ENCODE measurements around the gene TH.

TH gene

GRCh38 chr11:2214527-2215229, 43.1 kb upstream of the TH start:
- Histone ChIP-seq H3K9me3 (ENCODE audit: control insufficient read depth in 1 of 2, low read length in 2 of 2) (no peaks in the 10 kb centered on the region), H3K27ac (ENCODE audit: low read depth, low read length) (no peak overlapping the region), H3K4me3 (ENCODE audit: low read depth in 1 of 2, low read length in 2 of 2) (no peak overlapping the region), H3K27me3 (ENCODE audit: control insufficient read depth in 1 of 2, insufficient read depth in 2 of 2, low read length in 2 of 2) (peaks cover 0 to 3% of the 10 kb centered on the region in 2 donors), H3K9ac (ENCODE audit: low read depth in 1 of 2, low read length in 2 of 2) (no peak overlapping the region), H3K4me1 (ENCODE audit: control insufficient read depth in 1 of 2, insufficient read depth in 2 of 2, low read length in 2 of 2) (peaks cover 34 to 54% of the 10 kb centered on the region in 2 donors), H3K36me3 (ENCODE audit: control insufficient read depth in 1 of 2, insufficient read depth in 2 of 2, low read length in 2 of 2) (no peaks in the 10 kb centered on the region)

GRCh38 chr11:2213890-2214526, 42.4 kb upstream of the TH start:
- H3K27me3 ChIP-seq (ENCODE audit: control insufficient read depth in 1 of 2, insufficient read depth in 2 of 2, low read length in 2 of 2), result peaks cover 0 to 3% of the 10 kb centered on the region in 2 donors
- H3K9me3 ChIP-seq (ENCODE audit: control insufficient read depth in 1 of 2, low read length in 2 of 2), result no peaks in the 10 kb centered on the region
- H3K36me3 ChIP-seq (ENCODE audit: control insufficient read depth in 1 of 2, insufficient read depth in 2 of 2, low read length in 2 of 2), result no peaks in the 10 kb centered on the region
- H3K27ac ChIP-seq (ENCODE audit: low read depth, low read length), result no peak overlapping the region
- H3K4me1 ChIP-seq (ENCODE audit: control insufficient read depth in 1 of 2, insufficient read depth in 2 of 2, low read length in 2 of 2), result peaks cover 40 to 53% of the 10 kb centered on the region in 2 donors
- H3K9ac ChIP-seq (ENCODE audit: low read depth in 1 of 2, low read length in 2 of 2), result no peak overlapping the region
- H3K4me3 ChIP-seq (ENCODE audit: low read depth in 1 of 2, low read length in 2 of 2), result no peak overlapping the region

- no peak overlapping the region for H3K9ac ChIP-seq (ENCODE audit: low read depth in 1 of 2, low read length in 2 of 2)
- H3K9me3 ChIP-seq (ENCODE audit: control insufficient read depth in 1 of 2, low read length in 2 of 2), result no peaks in the 10 kb centered on the region
- no peaks in the 10 kb centered on the region for H3K36me3 ChIP-seq (ENCODE audit: control insufficient read depth in 1 of 2, insufficient read depth in 2 of 2, low read length in 2 of 2)
- peaks cover 0 to 3% of the 10 kb centered on the region in 2 donors for H3K27me3 ChIP-seq (ENCODE audit: control insufficient read depth in 1 of 2, insufficient read depth in 2 of 2, low read length in 2 of 2)
- no peak overlapping the region for H3K4me3 ChIP-seq (ENCODE audit: low read depth in 1 of 2, low read length in 2 of 2)
- no peak overlapping the region for H3K27ac ChIP-seq (ENCODE audit: low read depth, low read length)
- H3K4me1 ChIP-seq (ENCODE audit: control insufficient read depth in 1 of 2, insufficient read depth in 2 of 2, low read length in 2 of 2), result peaks cover 40 to 58% of the 10 kb centered on the region in 2 donors
Observed at GRCh38 chr11:2213384-2213842, 41.8 kb upstream of the TH start.

- Histone ChIP-seq H3K9ac (ENCODE audit: low read depth in 1 of 2, low read length in 2 of 2) (no peak overlapping the region), H3K27me3 (ENCODE audit: control insufficient read depth in 1 of 2, insufficient read depth in 2 of 2, low read length in 2 of 2) (peaks cover 0 to 3% of the 10 kb centered on the region in 2 donors), H3K4me1 (ENCODE audit: control insufficient read depth in 1 of 2, insufficient read depth in 2 of 2, low read length in 2 of 2) (peaks cover 35 to 53% of the 10 kb centered on the region in 2 donors), H3K36me3 (ENCODE audit: control insufficient read depth in 1 of 2, insufficient read depth in 2 of 2, low read length in 2 of 2) (no peaks in the 10 kb centered on the region), H3K4me3 (ENCODE audit: low read depth in 1 of 2, low read length in 2 of 2) (no peak overlapping the region), H3K9me3 (ENCODE audit: control insufficient read depth in 1 of 2, low read length in 2 of 2) (no peaks in the 10 kb centered on the region), H3K27ac (ENCODE audit: low read depth, low read length) (no peak overlapping the region)
Observed at GRCh38 chr11:2212411-2213251, 41.0 kb upstream of the TH start.

- H3K27ac ChIP-seq (ENCODE audit: low read depth, low read length), result peak overlapping the region; percentile 20
- H3K9ac ChIP-seq (ENCODE audit: low read depth in 1 of 2, low read length in 2 of 2), result no peak overlapping the region
- no peak overlapping the region for H3K4me3 ChIP-seq (ENCODE audit: low read depth in 1 of 2, low read length in 2 of 2)
- no peaks in the 10 kb centered on the region for H3K36me3 ChIP-seq (ENCODE audit: control insufficient read depth in 1 of 2, insufficient read depth in 2 of 2, low read length in 2 of 2)
- no peaks in the 10 kb centered on the region for H3K9me3 ChIP-seq (ENCODE audit: control insufficient read depth in 1 of 2, low read length in 2 of 2)
- peaks cover 25 to 40% of the 10 kb centered on the region in 2 donors for H3K4me1 ChIP-seq (ENCODE audit: control insufficient read depth in 1 of 2, insufficient read depth in 2 of 2, low read length in 2 of 2)
- peaks cover 0 to 3% of the 10 kb centered on the region in 2 donors for H3K27me3 ChIP-seq (ENCODE audit: control insufficient read depth in 1 of 2, insufficient read depth in 2 of 2, low read length in 2 of 2)
Observed at GRCh38 chr11:2211113-2211971, 39.7 kb upstream of the TH start.

GRCh38 chr11:2210366-2211112, 38.9 kb upstream of the TH start:
- H3K9ac ChIP-seq (ENCODE audit: low read depth in 1 of 2, low read length in 2 of 2), result no peak overlapping the region
- H3K4me3 ChIP-seq (ENCODE audit: low read depth in 1 of 2, low read length in 2 of 2), result no peak overlapping the region
- no peaks in the 10 kb centered on the region for H3K9me3 ChIP-seq (ENCODE audit: control insufficient read depth in 1 of 2, low read length in 2 of 2)
- peaks cover 25 to 37% of the 10 kb centered on the region in 2 donors for H3K4me1 ChIP-seq (ENCODE audit: control insufficient read depth in 1 of 2, insufficient read depth in 2 of 2, low read length in 2 of 2)
- H3K27me3 ChIP-seq (ENCODE audit: control insufficient read depth in 1 of 2, insufficient read depth in 2 of 2, low read length in 2 of 2), result peaks cover 0 to 3% of the 10 kb centered on the region in 2 donors
- H3K36me3 ChIP-seq (ENCODE audit: control insufficient read depth in 1 of 2, insufficient read depth in 2 of 2, low read length in 2 of 2), result no peaks in the 10 kb centered on the region
- peak overlapping the region; percentile 20 for H3K27ac ChIP-seq (ENCODE audit: low read depth, low read length)

- Histone ChIP-seq H3K36me3 (ENCODE audit: control insufficient read depth in 1 of 2, insufficient read depth in 2 of 2, low read length in 2 of 2) (no peaks in the 10 kb centered on the region), H3K9me3 (ENCODE audit: control insufficient read depth in 1 of 2, low read length in 2 of 2) (no peaks in the 10 kb centered on the region), H3K27ac (ENCODE audit: low read depth, low read length) (no peak overlapping the region), H3K9ac (ENCODE audit: low read depth in 1 of 2, low read length in 2 of 2) (no peak overlapping the region), H3K4me3 (ENCODE audit: low read depth in 1 of 2, low read length in 2 of 2) (no peak overlapping the region), H3K27me3 (ENCODE audit: control insufficient read depth in 1 of 2, insufficient read depth in 2 of 2, low read length in 2 of 2) (peaks cover 0 to 3% of the 10 kb centered on the region in 2 donors), H3K4me1 (ENCODE audit: control insufficient read depth in 1 of 2, insufficient read depth in 2 of 2, low read length in 2 of 2) (peaks cover 25 to 37% of the 10 kb centered on the region in 2 donors)
Observed at GRCh38 chr11:2209900-2210321, 38.3 kb upstream of the TH start.

- H3K4me1 ChIP-seq (ENCODE audit: control insufficient read depth in 1 of 2, insufficient read depth in 2 of 2, low read length in 2 of 2), result peaks cover 25 to 37% of the 10 kb centered on the region in 2 donors
- H3K9ac ChIP-seq (ENCODE audit: low read depth in 1 of 2, low read length in 2 of 2), result no peak overlapping the region
- no peak overlapping the region for H3K4me3 ChIP-seq (ENCODE audit: low read depth in 1 of 2, low read length in 2 of 2)
- H3K27ac ChIP-seq (ENCODE audit: low read depth, low read length), result no peak overlapping the region
- no peaks in the 10 kb centered on the region for H3K36me3 ChIP-seq (ENCODE audit: control insufficient read depth in 1 of 2, insufficient read depth in 2 of 2, low read length in 2 of 2)
- peaks cover 0 to 3% of the 10 kb centered on the region in 2 donors for H3K27me3 ChIP-seq (ENCODE audit: control insufficient read depth in 1 of 2, insufficient read depth in 2 of 2, low read length in 2 of 2)
- H3K9me3 ChIP-seq (ENCODE audit: control insufficient read depth in 1 of 2, low read length in 2 of 2), result no peaks in the 10 kb centered on the region
Observed at GRCh38 chr11:2209370-2209801, 37.8 kb upstream of the TH start.
